ENCODE results near the gene TCHH. TPM values are rescaled to one million over a fixed set of nuclear protein-coding genes. Genes with fewer than 3 reads are reported as not detected.

The TCHH gene
- total RNA-seq, 1 donor from 2014 or later, result not detected

DNA sequence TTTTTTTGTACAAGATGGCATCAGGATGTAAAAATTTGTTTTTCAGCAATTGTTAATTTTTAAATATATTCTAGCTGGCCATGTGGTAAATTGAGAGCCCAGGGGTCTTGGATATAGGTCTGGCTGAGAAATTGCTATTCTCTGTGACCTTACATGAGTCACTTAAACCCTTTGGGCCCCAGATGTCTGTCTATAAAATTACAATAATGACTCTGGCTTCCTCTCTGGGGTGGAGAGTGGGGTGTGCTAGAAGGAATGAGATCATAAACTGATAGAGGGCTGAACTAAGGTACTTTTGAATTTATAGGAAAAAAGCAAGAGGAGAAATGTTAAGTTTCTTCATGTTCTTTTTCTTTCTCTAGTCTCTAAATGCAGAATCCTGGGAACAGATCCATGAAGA is 12.4 kb upstream of the TCHH start:
- Histone ChIP-seq H3K27me3 (ENCODE audit: low read depth) (peaks cover 90% of the 10 kb centered on the region), H3K4me1 (no peaks in the 10 kb centered on the region), H3K36me3 (no peaks in the 10 kb centered on the region), H3K4me3 (no peak overlapping the region), H3K9me3 (replicated peaks) (peaks cover 13% of the 10 kb centered on the region), H3K27ac (replicated peaks) (no peak overlapping the region)
- intact Hi-C loops (cut with micrococcal nuclease), result no loop called here
- DNase-seq, result no peak
- TF ChIP-seq, protein P1, sequence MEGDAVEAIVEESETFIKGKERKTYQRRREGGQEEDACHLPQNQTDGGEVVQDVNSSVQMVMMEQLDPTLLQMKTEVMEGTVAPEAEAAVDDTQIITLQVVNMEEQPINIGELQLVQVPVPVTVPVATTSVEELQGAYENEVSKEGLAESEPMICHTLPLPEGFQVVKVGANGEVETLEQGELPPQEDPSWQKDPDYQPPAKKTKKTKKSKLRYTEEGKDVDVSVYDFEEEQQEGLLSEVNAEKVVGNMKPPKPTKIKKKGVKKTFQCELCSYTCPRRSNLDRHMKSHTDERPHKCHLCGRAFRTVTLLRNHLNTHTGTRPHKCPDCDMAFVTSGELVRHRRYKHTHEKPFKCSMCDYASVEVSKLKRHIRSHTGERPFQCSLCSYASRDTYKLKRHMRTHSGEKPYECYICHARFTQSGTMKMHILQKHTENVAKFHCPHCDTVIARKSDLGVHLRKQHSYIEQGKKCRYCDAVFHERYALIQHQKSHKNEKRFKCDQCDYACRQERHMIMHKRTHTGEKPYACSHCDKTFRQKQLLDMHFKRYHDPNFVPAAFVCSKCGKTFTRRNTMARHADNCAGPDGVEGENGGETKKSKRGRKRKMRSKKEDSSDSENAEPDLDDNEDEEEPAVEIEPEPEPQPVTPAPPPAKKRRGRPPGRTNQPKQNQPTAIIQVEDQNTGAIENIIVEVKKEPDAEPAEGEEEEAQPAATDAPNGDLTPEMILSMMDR (IDR thresholded peaks at IDR 0.05; ENCODE audit: borderline replicate concordance), result no peak

- no peaks in the 10 kb centered on the region for H3K4me1 ChIP-seq
- peaks cover 90% of the 10 kb centered on the region for H3K27me3 ChIP-seq (ENCODE audit: low read depth)
- H3K4me3 ChIP-seq, result no peak overlapping the region
- no peak for DNase-seq
- TF ChIP-seq, protein P1 (IDR thresholded peaks at IDR 0.05; ENCODE audit: borderline replicate concordance), result no peak
- intact Hi-C loops (cut with micrococcal nuclease), result no loop called here
- no peaks in the 10 kb centered on the region for H3K9me3 ChIP-seq (replicated peaks)
- no peak overlapping the region for H3K27ac ChIP-seq (replicated peaks)
- H3K36me3 ChIP-seq, result no peaks in the 10 kb centered on the region
These were observed 10.7 kb upstream of the TCHH start for GRCh38 chr1:152125834-152126443.

- Histone ChIP-seq H3K4me1 (no peaks in the 10 kb centered on the region), H3K4me3 (no peak overlapping the region), H3K9me3 (replicated peaks) (no peaks in the 10 kb centered on the region), H3K36me3 (no peaks in the 10 kb centered on the region), H3K27ac (replicated peaks) (no peak overlapping the region), H3K27me3 (ENCODE audit: low read depth) (peaks cover 88% of the 10 kb centered on the region)
- TF ChIP-seq, protein P1 (IDR thresholded peaks at IDR 0.05; ENCODE audit: borderline replicate concordance), result no peak
- no peak for DNase-seq
- intact Hi-C loops (cut with micrococcal nuclease), result no loop called here
These were observed 3.7 kb upstream of the TCHH start for GRCh38 chr1:152118915-152119314.

GRCh38 chr1:152112885-152113432 is 2.3 kb downstream of the TCHH start:
- TF ChIP-seq, protein P1 (IDR thresholded peaks at IDR 0.05; ENCODE audit: borderline replicate concordance), result no peak
- peak overlapping the region; percentile 67 for H3K4me3 ChIP-seq
- peaks cover 49% of the 10 kb centered on the region for H3K4me1 ChIP-seq
- peaks cover 100% of the 10 kb centered on the region for H3K27me3 ChIP-seq (ENCODE audit: low read depth)
- peaks cover 13% of the 10 kb centered on the region for H3K9me3 ChIP-seq (replicated peaks)
- H3K36me3 ChIP-seq, result no peaks in the 10 kb centered on the region
- intact Hi-C loops (cut with micrococcal nuclease), result no loop called here
- no peak for DNase-seq
- H3K27ac ChIP-seq (replicated peaks), result no peak overlapping the region

- no peaks in the 10 kb centered on the region for H3K36me3 ChIP-seq
- TF ChIP-seq, protein P1 (IDR thresholded peaks at IDR 0.05; ENCODE audit: borderline replicate concordance), result no peak
- peaks cover 54% of the 10 kb centered on the region for H3K4me1 ChIP-seq
- intact Hi-C loops (cut with micrococcal nuclease), result no loop called here
- H3K27me3 ChIP-seq (ENCODE audit: low read depth), result peaks cover 100% of the 10 kb centered on the region
- H3K9me3 ChIP-seq (replicated peaks), result peaks cover 19% of the 10 kb centered on the region
- no peak for DNase-seq
- peak overlapping the region; percentile 67 for H3K4me3 ChIP-seq
- H3K27ac ChIP-seq (replicated peaks), result no peak overlapping the region
These were observed 3.0 kb downstream of the TCHH start for GRCh38 chr1:152112101-152112884.
